Measurements from ENCODE around the gene TNS1.

The TNS1 gene

DNA sequence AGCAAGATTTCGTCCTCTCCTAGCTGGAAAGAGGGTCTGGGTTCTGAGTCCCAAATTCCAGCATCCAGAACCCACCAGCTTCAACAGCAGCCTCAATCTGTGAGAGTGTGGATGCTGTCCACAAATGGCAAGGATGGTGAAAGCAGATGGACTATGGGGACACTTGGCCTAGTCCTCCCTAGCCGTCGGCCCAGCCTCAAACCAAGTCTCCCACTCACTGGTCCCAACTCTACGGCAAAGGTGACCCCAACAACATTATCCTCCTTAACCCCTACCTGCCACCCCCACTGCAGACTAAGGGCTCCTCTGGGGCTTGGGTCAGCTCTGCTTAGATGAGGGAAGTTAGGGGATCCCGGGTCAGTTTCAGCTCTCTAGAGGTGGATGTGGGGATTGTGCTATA is 57.3 kb downstream of the TNS1 start:
- Mint-ChIP-seq H3K4me3 (no peak overlapping the region), H3K9me3 (no peaks in the 10 kb centered on the region), H3K27ac (no peak overlapping the region), H3K4me1 (ENCODE audit: low read depth in 2 of 2) (peaks cover 0 to 2% of the 10 kb centered on the region in 2 donors), H3K27me3 (peaks cover 67 to 78% of the 10 kb centered on the region in 2 donors), H3K36me3 (ENCODE audit: insufficient read depth) (no peaks in the 10 kb centered on the region)
- ATAC-seq (replicated peaks): no peak
- DNase-seq: no peak

DNA sequence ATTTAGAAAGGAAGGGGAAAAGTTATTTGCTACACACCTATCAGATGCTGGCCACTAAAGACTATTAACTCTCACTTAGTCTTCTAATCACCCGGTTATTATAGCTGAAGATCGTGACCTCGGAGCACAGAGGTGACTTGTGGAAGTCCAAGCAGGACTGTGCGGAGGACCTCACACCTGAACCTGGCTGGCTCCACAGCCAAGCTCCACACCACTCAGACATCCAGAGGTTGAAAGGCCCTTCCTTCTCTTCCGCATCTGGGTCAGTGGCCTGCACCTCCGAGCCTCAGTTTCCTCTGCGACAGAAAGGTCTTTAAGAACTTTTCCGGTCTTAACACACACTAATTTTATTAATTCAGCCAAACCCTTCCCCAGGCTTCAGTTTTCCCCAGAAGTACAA is 57.9 kb downstream of the TNS1 start:
- no peak for DNase-seq
- Mint-ChIP-seq H3K4me3 (no peak overlapping the region), H3K4me1 (ENCODE audit: low read depth in 2 of 2) (peaks cover 0 to 2% of the 10 kb centered on the region in 2 donors), H3K27ac (no peak overlapping the region), H3K36me3 (ENCODE audit: insufficient read depth) (no peaks in the 10 kb centered on the region), H3K9me3 (no peaks in the 10 kb centered on the region), H3K27me3 (peaks cover 70 to 80% of the 10 kb centered on the region in 2 donors)
- ATAC-seq (replicated peaks): no peak

DNA sequence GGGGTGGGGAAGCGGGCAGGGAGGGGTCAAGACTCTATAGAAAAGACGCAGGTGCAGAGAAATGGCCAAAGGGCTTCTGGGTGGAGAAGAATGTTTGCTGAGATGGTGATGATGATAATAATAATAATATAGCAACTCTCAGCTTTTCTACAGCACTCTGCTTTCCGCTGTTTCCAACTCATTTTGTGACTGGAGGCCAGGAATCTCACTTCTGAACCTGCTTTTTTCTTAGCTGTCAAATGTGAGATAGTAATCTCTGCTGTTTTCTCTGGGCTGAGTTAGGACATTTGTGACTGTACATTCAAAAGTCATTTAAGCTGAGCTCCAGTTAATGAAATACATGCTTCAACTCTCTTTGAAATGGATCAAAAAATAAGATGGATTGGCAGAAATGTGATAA is 58.4 kb downstream of the TNS1 start:
- ATAC-seq (replicated peaks): no peak
- Mint-ChIP-seq H3K27me3 (peaks cover 65 to 79% of the 10 kb centered on the region in 2 donors), H3K36me3 (ENCODE audit: insufficient read depth) (no peaks in the 10 kb centered on the region), H3K9me3 (no peaks in the 10 kb centered on the region), H3K27ac (no peak overlapping the region), H3K4me1 (ENCODE audit: low read depth in 2 of 2) (peaks cover 0 to 2% of the 10 kb centered on the region in 2 donors), H3K4me3 (no peak overlapping the region)
- no peak for DNase-seq

DNA sequence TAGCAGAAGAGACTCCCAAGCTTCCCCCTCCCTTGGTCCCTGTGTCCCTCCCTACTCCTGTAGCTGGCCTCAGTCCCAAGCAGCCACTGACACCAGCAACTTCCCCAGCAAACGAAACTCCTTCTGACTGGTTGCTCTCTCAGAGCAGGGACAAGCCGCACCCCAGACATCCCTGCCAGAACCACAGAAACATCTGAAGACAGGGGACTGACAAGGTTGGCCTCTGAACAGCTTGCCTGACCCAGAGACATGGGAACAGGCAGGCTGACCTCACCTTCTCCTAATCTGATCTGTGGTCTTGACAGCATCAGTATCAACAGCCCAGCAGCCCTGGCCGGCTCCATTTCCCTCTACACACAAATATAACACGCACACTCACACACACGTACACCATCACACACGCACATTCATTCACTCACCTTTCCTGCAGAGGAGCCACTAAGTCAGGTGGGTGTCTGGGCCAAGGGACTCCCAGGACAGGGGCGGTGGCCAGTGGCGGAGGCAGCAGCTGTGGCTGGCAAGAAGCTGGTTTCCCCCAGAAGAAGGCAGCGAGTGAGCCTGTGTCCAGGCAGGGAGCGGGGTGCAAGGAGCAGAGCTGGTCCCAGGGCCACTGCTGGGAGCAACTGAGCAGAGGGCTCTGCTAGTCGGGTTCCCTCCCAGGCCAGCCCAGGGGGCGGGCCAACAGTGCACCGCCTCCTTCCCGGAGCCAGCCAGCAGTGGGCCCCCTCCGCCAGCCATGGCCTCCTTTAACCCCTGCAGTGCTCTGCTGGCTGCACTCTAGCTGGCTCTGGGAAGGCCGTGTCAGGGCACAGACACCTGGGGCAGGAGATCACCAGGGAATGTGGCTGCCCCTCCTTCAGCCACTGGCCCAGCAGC is 59.1 kb downstream of the TNS1 start:
- ATAC-seq (replicated peaks) (no peak), DNase-seq (no peak)
- H3K4me1 Mint-ChIP-seq (ENCODE audit: low read depth in 2 of 2): peaks cover 0 to 2% of the 10 kb centered on the region in 2 donors
- H3K36me3 Mint-ChIP-seq (ENCODE audit: insufficient read depth): no peaks in the 10 kb centered on the region
- H3K9me3 Mint-ChIP-seq: no peaks in the 10 kb centered on the region
- no peak overlapping the region for H3K4me3 Mint-ChIP-seq
- peaks cover 62 to 72% of the 10 kb centered on the region in 2 donors for H3K27me3 Mint-ChIP-seq
- no peak overlapping the region for H3K27ac Mint-ChIP-seq

DNA sequence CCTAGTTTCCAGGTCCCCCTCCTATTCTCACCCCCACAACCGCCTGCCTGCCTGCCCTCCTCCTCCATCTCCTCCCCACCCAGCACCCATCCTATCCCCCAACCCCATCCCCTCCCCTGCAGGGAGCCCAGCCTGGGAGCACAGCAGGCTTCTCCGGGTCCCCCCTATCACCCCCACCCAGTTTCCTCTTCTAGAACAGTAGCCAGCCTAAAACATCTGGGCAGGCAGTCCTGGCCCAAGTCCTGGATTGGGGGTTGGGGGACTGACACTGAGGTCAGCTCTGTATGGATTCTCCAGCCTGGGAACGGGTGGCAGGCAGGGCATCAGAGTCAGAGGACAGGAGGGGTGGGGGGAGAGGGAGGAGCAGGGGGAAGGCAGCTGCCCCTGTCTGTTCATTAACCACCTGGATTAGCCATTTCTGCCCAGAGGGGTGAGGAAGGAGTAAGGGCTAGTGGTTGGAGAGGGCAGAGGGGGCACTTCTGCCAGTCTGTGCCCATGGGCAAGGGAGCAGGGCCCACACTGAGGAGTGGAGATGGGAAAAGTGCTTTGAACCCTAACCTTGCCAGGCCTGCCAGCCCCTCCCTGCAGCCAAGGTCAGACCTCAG is 60.0 kb downstream of the TNS1 start:
- H3K36me3 Mint-ChIP-seq (ENCODE audit: insufficient read depth): no peaks in the 10 kb centered on the region
- peaks cover 53 to 66% of the 10 kb centered on the region in 2 donors for H3K27me3 Mint-ChIP-seq
- DNase-seq: no peak
- H3K27ac Mint-ChIP-seq: no peak overlapping the region
- H3K4me1 Mint-ChIP-seq (ENCODE audit: low read depth in 2 of 2): peaks cover 0 to 2% of the 10 kb centered on the region in 2 donors
- no peak for ATAC-seq (replicated peaks)
- H3K4me3 Mint-ChIP-seq: no peak overlapping the region
- H3K9me3 Mint-ChIP-seq: no peaks in the 10 kb centered on the region

DNA sequence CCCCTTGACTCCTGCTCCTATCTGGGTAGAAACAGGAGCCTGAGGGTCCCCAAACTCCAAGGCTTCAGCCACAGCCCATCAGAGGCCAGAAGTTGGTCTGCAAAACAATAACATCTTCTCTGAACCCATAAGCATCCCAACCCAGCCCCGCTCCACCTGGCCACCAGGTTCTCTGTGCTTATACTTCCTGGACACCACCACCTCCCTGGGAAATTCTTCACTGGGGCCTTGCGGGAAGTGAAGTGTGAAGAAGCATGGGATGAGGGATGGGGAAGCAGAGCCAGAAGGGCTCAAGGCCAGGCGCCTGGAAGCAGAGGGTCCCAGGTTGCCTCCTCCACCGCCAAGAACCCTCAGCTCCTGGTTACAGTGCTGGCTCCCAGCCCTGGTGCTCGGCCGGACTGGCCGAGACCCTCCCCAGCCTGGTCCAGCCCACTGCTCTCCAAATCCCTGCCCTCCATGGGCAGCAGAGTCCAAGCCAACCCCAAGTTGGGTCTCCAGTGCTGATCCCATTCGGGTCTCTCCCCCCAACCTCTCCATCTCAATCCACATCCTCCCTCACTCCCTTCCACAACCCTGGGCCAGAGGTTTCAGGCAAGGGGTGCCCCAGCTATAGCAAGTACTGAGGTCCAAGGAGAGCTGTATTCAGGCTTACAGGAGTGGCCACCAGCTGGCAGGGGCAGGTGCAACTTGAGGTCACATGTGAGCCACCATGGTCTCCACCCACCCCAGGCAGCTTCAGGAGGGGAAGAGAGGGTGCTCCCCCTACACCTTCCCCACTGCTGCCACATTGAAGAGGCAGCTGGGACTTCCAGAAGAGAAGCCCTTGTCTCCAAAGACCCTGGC is 60.7 kb downstream of the TNS1 start:
- H3K4me1 Mint-ChIP-seq (ENCODE audit: low read depth in 2 of 2): peaks cover 0 to 2% of the 10 kb centered on the region in 2 donors
- no peak for ATAC-seq (replicated peaks)

DNA sequence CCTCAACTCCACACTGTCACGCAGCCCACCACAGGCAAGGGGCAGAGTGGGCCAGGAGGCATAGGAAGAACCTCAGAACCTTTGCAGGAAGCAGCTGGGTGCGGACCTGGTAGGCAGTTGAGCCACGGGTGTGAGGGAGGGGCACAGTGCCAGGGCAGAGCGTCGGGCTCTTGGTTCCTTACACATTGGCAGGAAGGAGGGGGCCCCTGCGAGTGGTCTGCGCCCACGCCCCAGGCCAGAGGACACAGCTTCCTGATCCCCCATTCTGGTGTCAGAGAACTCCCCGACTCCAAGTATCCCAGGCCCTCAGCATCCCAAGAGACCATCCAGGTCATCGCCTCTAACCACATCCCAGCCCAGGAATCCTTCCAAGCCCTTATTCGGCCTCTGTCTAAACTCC is 61.5 kb downstream of the TNS1 start:
- Mint-ChIP-seq H3K9me3 (no peaks in the 10 kb centered on the region), H3K36me3 (ENCODE audit: insufficient read depth) (no peaks in the 10 kb centered on the region), H3K4me1 (ENCODE audit: low read depth in 2 of 2) (peaks cover 0 to 2% of the 10 kb centered on the region in 2 donors), H3K4me3 (no peak overlapping the region), H3K27me3 (peaks cover 44 to 51% of the 10 kb centered on the region in 2 donors), H3K27ac (no peak overlapping the region)
- DNase-seq (no peak), ATAC-seq (replicated peaks) (no peak)

More for the DNA sequence above, 60.7 kb downstream of the TNS1 start:
- Mint-ChIP-seq H3K36me3 (ENCODE audit: insufficient read depth) (no peaks in the 10 kb centered on the region), H3K27me3 (peaks cover 46 to 58% of the 10 kb centered on the region in 2 donors), H3K4me3 (no peak overlapping the region), H3K9me3 (no peaks in the 10 kb centered on the region), H3K27ac (no peak overlapping the region)
- no peak for DNase-seq

DNA sequence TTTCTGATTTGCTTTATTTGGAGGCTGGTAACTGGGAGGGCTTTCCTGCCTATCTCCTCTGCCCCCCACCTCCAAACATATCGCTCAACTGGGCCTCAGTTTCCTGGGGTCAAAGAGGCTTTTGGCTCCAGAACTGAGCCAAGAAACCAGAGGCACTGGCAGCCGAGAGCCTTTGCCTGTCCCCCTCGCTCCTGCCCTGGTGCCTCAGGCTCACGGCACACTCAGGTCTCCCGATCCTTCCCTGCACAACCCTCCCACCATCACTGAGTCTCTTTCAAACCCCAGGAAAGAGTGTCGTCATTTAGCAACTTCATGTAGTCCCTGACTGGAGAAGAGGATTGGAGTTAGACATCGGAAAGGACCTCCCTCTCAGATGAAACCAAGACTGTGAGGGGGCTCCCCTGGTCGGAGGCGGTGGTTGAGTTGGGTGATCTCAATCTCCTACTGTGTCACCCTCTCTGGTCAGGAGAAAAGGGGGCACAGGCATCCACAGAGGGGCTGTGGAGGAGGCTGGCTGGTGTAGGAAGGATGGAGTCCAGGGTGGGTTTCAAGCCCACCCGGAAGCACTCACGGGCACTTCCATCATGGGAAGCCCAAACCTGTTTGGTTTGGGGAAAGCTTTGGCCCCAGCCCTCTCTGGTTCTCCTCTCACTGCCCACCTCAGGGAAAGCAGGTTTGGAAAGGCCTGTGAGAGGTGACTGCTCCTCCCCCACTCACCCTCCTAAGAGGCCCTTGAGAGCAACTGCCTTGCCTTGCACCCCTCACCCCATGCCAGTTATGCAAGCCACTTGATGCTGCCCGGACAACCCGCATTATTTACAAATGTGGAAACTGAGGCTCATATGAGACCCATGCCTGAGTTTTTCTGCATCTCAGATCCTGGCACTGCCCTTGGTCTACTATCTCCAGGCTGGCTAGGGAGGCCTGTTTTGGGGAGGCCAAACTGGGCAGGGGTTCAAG is 62.3 kb downstream of the TNS1 start:
- ATAC-seq (replicated peaks): no peak
- H3K4me3 Mint-ChIP-seq: no peak overlapping the region
- peaks cover 41 to 48% of the 10 kb centered on the region in 2 donors for H3K27me3 Mint-ChIP-seq
- H3K36me3 Mint-ChIP-seq (ENCODE audit: insufficient read depth): no peaks in the 10 kb centered on the region
- no peaks in the 10 kb centered on the region for H3K4me1 Mint-ChIP-seq (ENCODE audit: low read depth in 2 of 2)
- H3K27ac Mint-ChIP-seq: no peak overlapping the region
- H3K9me3 Mint-ChIP-seq: no peaks in the 10 kb centered on the region
- DNase-seq: no peak

DNA sequence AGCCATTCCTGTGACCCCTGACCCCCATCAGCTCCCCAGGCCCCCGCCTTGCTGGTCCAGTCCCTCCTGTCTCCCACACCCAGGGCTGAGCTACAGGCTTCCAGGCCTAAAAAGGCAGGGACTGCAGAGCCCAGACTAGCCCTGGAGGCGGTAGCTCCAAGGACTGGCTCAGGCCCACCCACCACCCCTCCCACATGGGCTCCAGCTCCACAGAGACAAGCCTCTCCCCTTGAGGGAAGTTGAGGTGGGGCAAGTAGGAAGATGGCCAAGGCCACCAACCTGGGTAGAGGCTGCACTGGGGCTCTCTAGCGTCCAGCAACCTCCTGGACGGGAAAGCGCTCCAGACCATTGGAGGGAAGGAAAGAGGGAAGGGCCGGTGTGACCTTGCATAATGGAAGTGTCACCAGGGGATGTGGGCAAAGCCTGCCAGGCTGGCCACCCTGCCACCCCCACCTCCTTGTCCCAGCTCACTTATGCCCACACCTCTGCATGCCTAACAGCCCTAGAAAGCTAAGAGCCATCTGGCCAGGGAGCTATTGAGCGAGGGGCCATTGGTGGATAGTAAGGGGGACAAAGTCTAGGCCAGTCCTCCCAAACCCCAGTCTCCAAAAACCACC is 63.1 kb downstream of the TNS1 start:
- H3K4me3 Mint-ChIP-seq: no peak overlapping the region
- H3K9me3 Mint-ChIP-seq: no peaks in the 10 kb centered on the region
- peaks cover 43 to 50% of the 10 kb centered on the region in 2 donors for H3K27me3 Mint-ChIP-seq
- H3K4me1 Mint-ChIP-seq (ENCODE audit: low read depth in 2 of 2): no peaks in the 10 kb centered on the region
- H3K27ac Mint-ChIP-seq: no peak overlapping the region
- ATAC-seq (replicated peaks) (no peak), DNase-seq (no peak)
- no peaks in the 10 kb centered on the region for H3K36me3 Mint-ChIP-seq (ENCODE audit: insufficient read depth)

DNA sequence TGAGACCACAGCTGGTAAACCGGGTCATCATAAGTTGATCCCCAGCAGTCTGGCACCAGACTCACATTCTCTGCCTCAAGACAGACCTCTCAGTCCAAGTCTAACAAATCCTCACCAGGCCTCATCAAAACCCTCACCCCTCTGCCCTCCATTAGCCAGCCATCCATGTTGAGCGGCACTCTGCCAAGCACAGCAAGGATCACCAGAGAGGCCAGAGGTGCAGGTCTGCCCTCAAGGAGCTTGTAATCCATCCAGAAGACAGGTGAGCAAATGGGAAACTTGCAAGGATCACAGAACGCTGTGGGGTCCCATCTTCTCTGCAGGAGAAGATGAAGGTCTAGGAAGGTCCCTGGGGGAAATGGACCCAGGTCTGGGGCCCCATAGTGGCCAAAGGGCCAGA is 63.6 kb downstream of the TNS1 start:
- Mint-ChIP-seq H3K4me1 (ENCODE audit: low read depth in 2 of 2) (peaks cover 0 to 2% of the 10 kb centered on the region in 2 donors), H3K4me3 (no peak overlapping the region), H3K36me3 (ENCODE audit: insufficient read depth) (no peaks in the 10 kb centered on the region), H3K27me3 (peaks cover 43 to 55% of the 10 kb centered on the region in 2 donors), H3K27ac (no peak overlapping the region), H3K9me3 (no peaks in the 10 kb centered on the region)
- no peak for DNase-seq
- no peak for ATAC-seq (replicated peaks)

DNA sequence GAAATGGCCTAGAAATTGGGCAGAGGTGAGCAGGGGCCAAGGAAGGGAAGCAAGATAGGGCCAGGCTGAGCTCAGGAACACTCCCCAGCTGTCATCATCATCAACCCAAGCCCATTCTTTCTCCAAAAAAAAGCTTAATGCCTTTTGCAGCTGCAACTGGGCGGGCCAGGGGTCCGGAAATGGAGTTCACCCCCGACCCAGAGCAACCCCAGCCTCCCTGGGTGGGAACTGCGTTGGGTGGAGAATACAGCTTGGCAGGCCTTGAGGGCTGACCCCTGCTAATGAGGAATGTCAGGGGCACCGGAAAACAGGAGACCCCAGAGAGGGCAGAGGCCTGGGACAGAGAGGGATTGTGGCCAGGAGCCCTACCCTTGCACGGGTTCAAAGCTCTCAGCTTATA is 64.8 kb downstream of the TNS1 start:
- Mint-ChIP-seq H3K4me1 (ENCODE audit: low read depth in 2 of 2) (peaks cover 0 to 2% of the 10 kb centered on the region in 2 donors), H3K9me3 (no peaks in the 10 kb centered on the region), H3K4me3 (no peak overlapping the region), H3K27ac (no peak overlapping the region), H3K36me3 (ENCODE audit: insufficient read depth) (no peaks in the 10 kb centered on the region), H3K27me3 (peaks cover 36 to 56% of the 10 kb centered on the region in 2 donors)
- DNase-seq: no peak
- ATAC-seq (replicated peaks): no peak

DNA sequence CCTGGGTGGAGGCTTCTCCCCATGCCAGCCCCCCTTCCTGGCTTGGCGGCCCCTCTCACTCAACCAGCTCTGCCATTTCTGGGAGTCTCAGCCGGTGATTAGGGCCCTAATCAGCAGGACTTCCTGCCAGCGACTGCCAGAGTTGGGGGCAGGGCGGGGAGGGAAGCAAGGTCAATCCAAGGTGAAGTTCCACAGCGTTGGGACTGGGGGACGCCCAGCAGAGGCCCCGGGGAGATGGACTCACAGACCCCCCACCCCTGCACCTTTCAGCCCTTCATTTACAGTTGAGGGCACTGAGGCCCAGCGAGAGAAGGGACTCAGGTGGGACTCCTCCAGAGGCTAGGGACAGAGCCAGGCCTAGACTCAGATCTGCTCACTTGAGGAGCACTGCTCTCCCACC is 65.3 kb downstream of the TNS1 start:
- no peaks in the 10 kb centered on the region for H3K9me3 Mint-ChIP-seq
- H3K36me3 Mint-ChIP-seq (ENCODE audit: insufficient read depth): no peaks in the 10 kb centered on the region
- peaks cover 36 to 56% of the 10 kb centered on the region in 2 donors for H3K27me3 Mint-ChIP-seq
- no peak overlapping the region for H3K27ac Mint-ChIP-seq
- ATAC-seq (replicated peaks) (no peak), DNase-seq (no peak)
- no peak overlapping the region for H3K4me3 Mint-ChIP-seq
- H3K4me1 Mint-ChIP-seq (ENCODE audit: low read depth in 2 of 2): peaks cover 0 to 2% of the 10 kb centered on the region in 2 donors
